Smooth muscle cell (in vitro differentiated cells): ENCODE measurements around the gene CCDC187. TPM values are rescaled to one million over a fixed set of nuclear protein-coding genes. Genes with fewer than 3 reads are reported as not detected.

Source experiments
- DNase-seq: peaks from one replicate; lab custom pipeline; 2025; ENCODE audit not compliant: unreplicated experiment; lab: John Stamatoyannopoulos, UW
- H2AFZ ChIP-seq: fragments of 200-600 bp; sonication (generic); 2 replicates; pipeline ENCODE4 v1.6.0; 2016; ENCODE audit warnings: antibody characterized with exemption, low read depth, mild to moderate bottlenecking
- H3F3A ChIP-seq: fragments of 200-600 bp; sonication (generic); 2 replicates; pipeline ENCODE4 v1.6.0; 2017; ENCODE audit warnings: antibody characterized with exemption, low read depth
- H3K27ac ChIP-seq: fragments of 200-600 bp; sonication (generic); 2 replicates; pipeline ENCODE4 v1.5.1; 2016; ENCODE audit warnings: low read depth, mild to moderate bottlenecking
- H3K27me3 ChIP-seq: fragments of 200-600 bp; sonication (generic); 2 replicates; pipeline ENCODE4 v1.6.1; 2016; ENCODE audit warnings: low read depth, mild to moderate bottlenecking
- H3K36me3 ChIP-seq: fragments of 200-600 bp; sonication (generic); 2 replicates; pipeline ENCODE4 v1.5.1; 2016; ENCODE audit warnings: low read depth
- H3K4me1 ChIP-seq: fragments of 200-600 bp; sonication (generic); 2 replicates; pipeline ENCODE4 v1.5.1; 2016; ENCODE audit warnings: low read depth
- H3K4me2 ChIP-seq: fragments of 200-600 bp; sonication (generic); 2 replicates; pipeline ENCODE4 v1.6.0; 2016; ENCODE audit warnings: mild to moderate bottlenecking
- H3K4me3 ChIP-seq: fragments of 200-600 bp; sonication (generic); 2 replicates; pipeline ENCODE4 v1.5.1; 2016; ENCODE audit warnings: mild to moderate bottlenecking
- H3K79me2 ChIP-seq: fragments of 200-600 bp; sonication (generic); 2 replicates; pipeline ENCODE4 v1.6.0; 2016; ENCODE audit warnings: low read depth, mild to moderate bottlenecking
- H3K9ac ChIP-seq: fragments of 200-600 bp; sonication (generic); 2 replicates; pipeline ENCODE4 v1.6.0; 2016; ENCODE audit warnings: low read depth
- H3K9me3 ChIP-seq: fragments of 200-600 bp; sonication (generic); replicated peaks from 2 replicates; pipeline ENCODE4 v1.5.1; 2016; ENCODE audit warnings: low read depth
- H4K20me1 ChIP-seq: fragments of 200-600 bp; sonication (generic); 2 replicates; pipeline ENCODE4 v1.6.0; 2016; ENCODE audit warnings: low read depth
- CTCF ChIP-seq: fragments of 200-600 bp; sonication (generic); IDR thresholded peaks from 2 replicates; pipeline ENCODE4 v1.5.1; 2017; ENCODE audit warnings: borderline replicate concordance, mild to moderate bottlenecking, antibody characterized with exemption; ENCODE audit not compliant: insufficient read depth, poor library complexity, severe bottlenecking
- WGBS: methylation state at CpG from one replicate; pipeline ENCODE4 v1.1.7; 2016; ENCODE audit warnings: low lambda C conversion rate; 5-methylcytosine and 5-hydroxymethylcytosine counted together
- polyA plus RNA-seq: library from polyadenylated mRNA; unstranded; fragments of >200 nt; fragmentation: Nextera tagmentation; extraction: Ambion mirVana; gene quantifications from 2 replicates; pipeline ENCODE4 v1.2.1, GENCODE V29; 2016
- total RNA-seq: library from RNA; depleted of rRNA; stranded (reverse); fragments of >200 nt; gene quantifications from 2 replicates; pipeline ENCODE4 v1.2.3, GENCODE V29; 2014

CCDC187 gene
- total and polyA plus RNA-seq, 2 experiments from 2014 or later = 0.10 TPM; not detected in 1

DNA sequence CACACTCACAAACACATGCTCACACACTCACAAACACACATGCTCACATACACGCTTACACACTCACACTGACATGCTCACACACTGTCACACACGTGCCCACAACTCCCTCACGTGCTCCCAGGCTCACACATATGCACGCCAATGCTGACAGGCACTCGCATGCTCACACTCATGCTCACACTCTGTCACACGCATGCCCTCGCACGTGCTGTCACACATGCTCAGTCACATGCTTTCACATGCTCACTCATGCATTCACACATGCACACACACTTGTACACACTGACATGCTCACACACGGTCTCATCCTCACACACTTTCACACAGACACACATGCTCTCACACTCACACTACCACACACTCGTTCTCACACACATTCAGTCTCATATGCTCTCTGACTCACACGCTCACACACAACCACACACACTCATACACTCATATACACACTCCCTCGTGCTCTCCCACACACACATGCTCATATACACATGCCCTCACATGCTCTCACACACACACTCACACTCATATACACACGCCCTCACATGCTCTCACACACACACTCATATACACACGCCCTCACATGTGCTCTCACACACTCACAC lies 10.3 kb downstream of the CCDC187 start:
- no peak for DNase-seq
- no peaks in the 10 kb centered on the region for H4K20me1 ChIP-seq
- H3K4me3 ChIP-seq = no peak overlapping the region
- H2AFZ ChIP-seq = no peak overlapping the region
- no peaks in the 10 kb centered on the region for H3K9me3 ChIP-seq
- H3K36me3 ChIP-seq = no peaks in the 10 kb centered on the region
- no peaks in the 10 kb centered on the region for H3K27me3 ChIP-seq
- WGBS = 89% methylated on average over 14 of the region's 14 CpGs
- no peak overlapping the region for H3K4me2 ChIP-seq
- TF ChIP-seq CTCF = no peak
- H3K27ac ChIP-seq = no peak overlapping the region
- H3K9ac ChIP-seq = no peak overlapping the region
- no peaks in the 10 kb centered on the region for H3F3A ChIP-seq
- no peaks in the 10 kb centered on the region for H3K4me1 ChIP-seq
- no peaks in the 10 kb centered on the region for H3K79me2 ChIP-seq

GRCh38 chr9:136292591-136293448 lies 11.1 kb downstream of the CCDC187 start:
- H2AFZ ChIP-seq = no peak overlapping the region
- H3F3A ChIP-seq = no peaks in the 10 kb centered on the region
- no peak for TF ChIP-seq CTCF
- H3K4me2 ChIP-seq = no peak overlapping the region
- no peak overlapping the region for H3K4me3 ChIP-seq
- 94% methylated on average over 34 of the region's 34 CpGs for WGBS
- no peak overlapping the region for H3K9ac ChIP-seq
- no peaks in the 10 kb centered on the region for H3K9me3 ChIP-seq
- no peaks in the 10 kb centered on the region for H3K36me3 ChIP-seq
- H3K79me2 ChIP-seq = no peaks in the 10 kb centered on the region
- DNase-seq = no peak
- no peaks in the 10 kb centered on the region for H3K4me1 ChIP-seq
- H3K27me3 ChIP-seq = no peaks in the 10 kb centered on the region
- H4K20me1 ChIP-seq = no peaks in the 10 kb centered on the region
- H3K27ac ChIP-seq = no peak overlapping the region

DNA sequence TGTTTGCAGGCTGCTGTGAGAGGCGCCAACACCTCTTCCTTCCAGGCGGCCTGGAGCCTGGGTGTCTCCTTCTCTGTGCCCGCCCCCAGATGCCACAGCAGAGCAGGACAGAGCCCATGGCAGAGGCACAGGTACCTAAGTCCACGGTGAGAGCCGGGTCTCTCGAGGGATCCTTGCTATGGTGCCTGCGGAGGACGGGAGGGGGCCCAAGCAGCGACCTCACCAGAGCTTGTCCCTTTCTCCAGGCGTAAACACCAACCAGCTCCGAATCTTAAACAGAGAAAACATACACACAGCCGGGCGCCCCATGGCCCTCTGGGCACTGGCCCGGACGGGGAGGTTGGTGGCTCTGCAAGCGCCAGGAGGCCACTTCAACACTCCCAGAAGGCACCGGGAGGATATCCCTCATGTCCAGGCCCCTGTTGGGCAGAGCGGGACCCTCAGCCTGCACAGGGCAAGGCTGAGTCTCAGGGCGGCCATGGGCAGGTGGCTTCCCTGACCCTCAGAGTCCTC lies 11.8 kb downstream of the CCDC187 start:
- Histone ChIP-seq H3K36me3 (no peaks in the 10 kb centered on the region), H3F3A (no peaks in the 10 kb centered on the region), H3K4me3 (no peak overlapping the region), H3K27me3 (no peaks in the 10 kb centered on the region), H3K79me2 (no peaks in the 10 kb centered on the region), H4K20me1 (no peaks in the 10 kb centered on the region), H3K9me3 (no peaks in the 10 kb centered on the region), H3K9ac (no peak overlapping the region), H2AFZ (no peak overlapping the region), H3K4me1 (no peaks in the 10 kb centered on the region), H3K4me2 (no peak overlapping the region), H3K27ac (no peak overlapping the region)
- TF ChIP-seq CTCF = no peak
- WGBS = 93% methylated on average over 19 of the region's 19 CpGs
- no peak for DNase-seq
